Mucosa of rectum (tissue), 2 donors: Measurements from ENCODE around the gene NEK1.

Source experiments
- H3K27ac ChIP-seq, 2 donors: one replicate each; pipeline ENCODE4 v1.7.0; 2013; ENCODE audit warnings: inconsistent platforms in 2 of 2, low read depth in 2 of 2, low read length in 2 of 2
- H3K27me3 ChIP-seq, 2 donors: one replicate each; pipeline ENCODE4 v1.7.0; 2013; ENCODE audit warnings: low read length in 2 of 2; ENCODE audit not compliant: control insufficient read depth in 2 of 2, insufficient read depth in 2 of 2
- H3K36me3 ChIP-seq, 2 donors: one replicate each; pipeline ENCODE4 v1.7.0; 2013; ENCODE audit warnings: low read length in 2 of 2; ENCODE audit not compliant: control insufficient read depth in 2 of 2, insufficient read depth in 2 of 2
- H3K4me1 ChIP-seq, 2 donors: one replicate each; pipeline ENCODE4 v1.7.0; 2013; ENCODE audit warnings: low read length in 2 of 2, mild to moderate bottlenecking in 1 of 2; ENCODE audit not compliant: control insufficient read depth in 2 of 2, insufficient read depth in 2 of 2
- H3K4me3 ChIP-seq, 2 donors: one replicate each; pipeline ENCODE4 v1.7.0; 2013; ENCODE audit warnings: low read length in 2 of 2
- H3K9ac ChIP-seq, 2 donors: one replicate each; pipeline ENCODE4 v1.7.0; 2013; ENCODE audit warnings: low read length in 2 of 2, low read depth in 1 of 2, mild to moderate bottlenecking in 1 of 2
- H3K9me3 ChIP-seq, 2 donors: one replicate each; pipeline ENCODE4 v1.7.0; 2013; ENCODE audit warnings: low read length in 2 of 2; ENCODE audit not compliant: control insufficient read depth in 2 of 2
- donor health status: healthy.
- donor health status: Normal muscosa, but diverticular disease.

Gene NEK1

GRCh38 chr4:169352360-169352759 lies 260.0 kb downstream of the NEK1 start:
- Histone ChIP-seq H3K27ac (no peak overlapping the region), H3K9ac (no peak overlapping the region), H3K27me3 (no peaks in the 10 kb centered on the region), H3K4me3 (no peak overlapping the region), H3K9me3 (no peaks in the 10 kb centered on the region), H3K4me1 (no peaks in the 10 kb centered on the region), H3K36me3 (no peaks in the 10 kb centered on the region)

- Histone ChIP-seq H3K9ac (no peak overlapping the region), H3K27me3 (no peaks in the 10 kb centered on the region), H3K4me3 (no peak overlapping the region), H3K36me3 (no peaks in the 10 kb centered on the region), H3K4me1 (no peaks in the 10 kb centered on the region), H3K27ac (no peak overlapping the region), H3K9me3 (no peaks in the 10 kb centered on the region)
Measured at GRCh38 chr4:169351872-169352271, 260.5 kb downstream of the NEK1 start.

GRCh38 chr4:169348541-169348940 lies 263.8 kb downstream of the NEK1 start:
- Histone ChIP-seq H3K36me3 (no peaks in the 10 kb centered on the region), H3K9ac (no peak overlapping the region), H3K4me3 (no peak overlapping the region), H3K9me3 (no peaks in the 10 kb centered on the region), H3K27ac (no peak overlapping the region), H3K27me3 (no peaks in the 10 kb centered on the region), H3K4me1 (no peaks in the 10 kb centered on the region)

GRCh38 chr4:169346840-169347239 lies 265.5 kb downstream of the NEK1 start:
- Histone ChIP-seq H3K27me3 (no peaks in the 10 kb centered on the region), H3K4me1 (no peaks in the 10 kb centered on the region), H3K9ac (no peak overlapping the region), H3K4me3 (no peak overlapping the region), H3K9me3 (no peaks in the 10 kb centered on the region), H3K36me3 (no peaks in the 10 kb centered on the region), H3K27ac (no peak overlapping the region)

GRCh38 chr4:169345316-169345721 lies 267.1 kb downstream of the NEK1 start:
- Histone ChIP-seq H3K36me3 (no peaks in the 10 kb centered on the region), H3K4me3 (no peak overlapping the region), H3K27me3 (no peaks in the 10 kb centered on the region), H3K4me1 (no peaks in the 10 kb centered on the region), H3K9me3 (no peaks in the 10 kb centered on the region), H3K27ac (no peak overlapping the region), H3K9ac (no peak overlapping the region)
